Cardiac fibroblast (primary cell): ENCODE measurements around the gene SERF2.
"Not testable (repeated sequence)": the region's sequence is repeated elsewhere in the genome, so short reads cannot be mapped to it uniquely, and the experiment has no call there.

Source experiments
- DNase-seq, 2 donors: peaks; one replicate each; pipeline versions ENCODE4 v3.0.0 to v3.0.0-alpha.2; 2010; ENCODE audit warnings: low read depth in 2 of 2
- H3K4me3 ChIP-seq, 2 donors: replicated peaks in 1 of 2; 1 replicate in 1 of 2; 2 replicates in 1 of 2; pipeline ENCODE4 v1.5.1; 2011; ENCODE audit warnings: low read depth in 2 of 2, low read length in 2 of 2, mild to moderate bottlenecking in 2 of 2, moderate library complexity in 1 of 2
- CTCF ChIP-seq: IDR thresholded peaks from one replicate; pipeline ENCODE4 v1.5.1; 2011; ENCODE audit warnings: low read depth, mild to moderate bottlenecking, low read length, inconsistent platforms

Gene SERF2

GRCh38 chr15:43824302-43825246, 32.5 kb downstream of the SERF2 start, which contains the start of gene MFAP1:
Gene MFAP1, minus strand, starts transcription at chr15:43824690. Its CDS starts 121 bp downstream, at chr15:43824569.
- TF ChIP-seq CTCF = no peak
- DNase-seq = peak; percentile 98 to 99
- peak within 1 kb of the TSS; percentile 82 to 86 for H3K4me3 ChIP-seq

- not testable (repeated sequence) for H3K4me3 ChIP-seq, DNase-seq
Measured at GRCh38 chr15:43825305-43825704, 33.2 kb downstream of the SERF2 start.

GRCh38 chr15:43826029-43826507, 33.9 kb downstream of the SERF2 start:
- DNase-seq = no peak
- no peak overlapping the region for H3K4me3 ChIP-seq
- TF ChIP-seq CTCF = no peak

- DNase-seq = peak; percentile 85 to 86
- peak within 1 kb of the TSS; percentile 60 to 72 for H3K4me3 ChIP-seq
- no peak for TF ChIP-seq CTCF
Measured at GRCh38 chr15:43826508-43827341, 34.6 kb downstream of the SERF2 start, which contains the start of gene WDR76. Gene WDR76, plus strand, starts transcription at chr15:43827002. Its CDS starts 31 bp downstream, at chr15:43827033.

- no peak for TF ChIP-seq CTCF
- peak; percentile 10 to 23 for DNase-seq
- peak overlapping the region in 1 of 2 donors; percentile 72 for H3K4me3 ChIP-seq
Measured at GRCh38 chr15:43828061-43828657, 36.0 kb downstream of the SERF2 start.

- H3K4me3 ChIP-seq, DNase-seq: not testable (repeated sequence)
Measured at GRCh38 chr15:43829951-43830540, 37.9 kb downstream of the SERF2 start.

- H3K4me3 ChIP-seq, DNase-seq: not testable (repeated sequence)
Measured at GRCh38 chr15:43830691-43831275, 38.7 kb downstream of the SERF2 start.

GRCh38 chr15:43831519-43832052, 39.5 kb downstream of the SERF2 start:
- H3K4me3 ChIP-seq, DNase-seq: not testable (repeated sequence)

GRCh38 chr15:43832485-43832884, 40.4 kb downstream of the SERF2 start:
- DNase-seq, H3K4me3 ChIP-seq: not testable (repeated sequence)
